Left lung (tissue), 10 donors: ENCODE data around the gene ALDH1L2. TPM values are rescaled to one million over a fixed set of nuclear protein-coding genes. Genes with fewer than 3 reads are reported as not detected.
A peak's percentile ranks its signal among the peaks of the same experiment; 100 is the strongest.

ENCODE experiments used
- ATAC-seq: fragments of 200-7000 bp; cut with Tn5 transposase; one replicate; pipeline ENCODE4 v1.9.1; 2020; ENCODE audit warnings: moderate library complexity
- DNase-seq, 4 donors: peaks; one replicate each; pipeline ENCODE4 v3.0.0-alpha.2; 2013 to 2020
- H3K27ac ChIP-seq, 2 donors: fragments of 200-600 bp; sonication (generic) in 1 of 2; one replicate each; pipeline versions ENCODE4 v1.5.0 to v1.8.0; 2020 to 2021
- H3K27me3 ChIP-seq, 2 donors: fragments of 200-600 bp; sonication (generic) in 1 of 2; one replicate each; pipeline versions ENCODE4 v1.5.0 to v1.8.0; 2020 to 2021
- H3K36me3 ChIP-seq, 2 donors: fragments of 200-600 bp; sonication (generic) in 1 of 2; one replicate each; pipeline versions ENCODE4 v1.5.0 to v1.8.0; 2020 to 2021
- H3K4me1 ChIP-seq, 2 donors: fragments of 200-600 bp; one replicate each; pipeline ENCODE4 v1.8.0; 2021
- H3K4me3 ChIP-seq, 2 donors: fragments of 200-600 bp; sonication (generic) in 1 of 2; one replicate each; pipeline versions ENCODE4 v1.5.0 to v1.8.0; 2020 to 2021; ENCODE audit warnings: mild to moderate bottlenecking in 1 of 2
- H3K9me3 ChIP-seq, 2 donors: fragments of 200-600 bp; sonication (generic) in 1 of 2; one replicate each; pipeline versions ENCODE4 v1.5.0 to v1.8.0; 2020 to 2021
- CTCF ChIP-seq, 2 donors: fragments of 200-600 bp; sonication (generic) in 1 of 2; IDR thresholded peaks; one replicate each; pipeline versions ENCODE4 v1.5.0 to v1.8.0; 2021; ENCODE audit warnings: antibody characterized with exemption in 2 of 2
- intact Hi-C, 2 donors: fragments of 100-400 bp; cut with DNase I; formaldehyde crosslinking; loops; one replicate each; pipeline versions ENCODE4 v1.11.2 to v1.14.2; 2022
- polyA plus RNA-seq, 6 donors: library from polyadenylated mRNA; unstranded; fragments of 120-200 nt; gene quantifications; one replicate each; pipeline ENCODE4 v1.2.1, GENCODE V29; 2013; ENCODE audit not compliant: insufficient read length in 6 of 6
- total RNA-seq, 2 donors: library from RNA; stranded (reverse); fragmentation: NEBNext Ultra II Directional; extraction: Animal tissue kit (Norgen Biotek cat#: 25700); gene quantifications; one replicate each; pipeline ENCODE4 v1.2.1, GENCODE V29; 2021
- donor health status: DM: no; HTN: yes; CAD: no.
- donor health status: DM: no; HTN: no; CAD: no.

ALDH1L2 gene
- total and polyA plus RNA-seq, 8 donors = 3.1 to 29.3 (median 4.6) TPM

GRCh38 chr12:104998423-104999346 is 85.6 kb downstream of the ALDH1L2 start:
- Histone ChIP-seq H3K36me3 (peaks cover 0 to 67% of the 10 kb centered on the region in 2 donors), H3K4me3 (no peak overlapping the region), H3K4me1 (no peaks in the 10 kb centered on the region), H3K27me3 (no peaks in the 10 kb centered on the region), H3K9me3 (no peaks in the 10 kb centered on the region), H3K27ac (no peak overlapping the region)
- peak in 1 of 4 donors; percentile 48 for DNase-seq
- TF ChIP-seq CTCF (IDR thresholded peaks at IDR 0.05) = no peak
- ATAC-seq = peak; percentile 60
- intact Hi-C loops = no loop called here

GRCh38 chr12:104997541-104997940 is 86.7 kb downstream of the ALDH1L2 start:
- no peak for TF ChIP-seq CTCF (IDR thresholded peaks at IDR 0.05)
- no peaks in the 10 kb centered on the region for H3K9me3 ChIP-seq
- peaks cover 0 to 67% of the 10 kb centered on the region in 2 donors for H3K36me3 ChIP-seq
- no peak for ATAC-seq
- H3K4me1 ChIP-seq = no peaks in the 10 kb centered on the region
- no peaks in the 10 kb centered on the region for H3K27me3 ChIP-seq
- intact Hi-C loops = no loop called here
- H3K27ac ChIP-seq = no peak overlapping the region
- no peak for DNase-seq
- H3K4me3 ChIP-seq = no peak overlapping the region

GRCh38 chr12:104994336-104994735 is 89.9 kb downstream of the ALDH1L2 start:
- TF ChIP-seq CTCF (IDR thresholded peaks at IDR 0.05) = no peak
- peaks cover 0 to 58% of the 10 kb centered on the region in 2 donors for H3K36me3 ChIP-seq
- DNase-seq = no peak
- H3K4me3 ChIP-seq = no peak overlapping the region
- intact Hi-C loops = no loop called here
- H3K9me3 ChIP-seq = no peaks in the 10 kb centered on the region
- no peak overlapping the region for H3K27ac ChIP-seq
- H3K4me1 ChIP-seq = no peaks in the 10 kb centered on the region
- no peaks in the 10 kb centered on the region for H3K27me3 ChIP-seq
- no peak for ATAC-seq

GRCh38 chr12:104991565-104992128 is 92.6 kb downstream of the ALDH1L2 start:
- no peak for ATAC-seq
- intact Hi-C loops = no loop called here

More at GRCh38 chr12:104991565-104992128, 92.6 kb downstream of the ALDH1L2 start:
- Histone ChIP-seq H3K9me3 (no peaks in the 10 kb centered on the region), H3K36me3 (peaks cover 0 to 47% of the 10 kb centered on the region in 2 donors), H3K27ac (no peak overlapping the region), H3K4me1 (peaks cover 11 to 17% of the 10 kb centered on the region in 2 donors), H3K4me3 (no peak overlapping the region), H3K27me3 (no peaks in the 10 kb centered on the region)
- TF ChIP-seq CTCF (IDR thresholded peaks at IDR 0.05) = no peak
- DNase-seq = no peak
